PFSK-1 (cell line): Measurements from ENCODE around the gene USP5.

Experiments used
- FOXP2 ChIP-seq: optimal IDR thresholded peaks from 2 replicates; pipeline ENCODE3; 2011; ENCODE audit warnings: borderline replicate concordance, control low read depth, inconsistent platforms; ENCODE audit not compliant: insufficient read depth; ENCODE audit errors: extremely low read length, extremely low read depth
- POLR2AphosphoS5 ChIP-seq: IDR thresholded peaks from 2 replicates; pipeline ENCODE4 v1.6.1; 2012; ENCODE audit warnings: low read depth, mild to moderate bottlenecking, control low read depth, low read length, moderate library complexity
- REST ChIP-seq, 2 experiments: IDR thresholded peaks; 2 replicates each; pipeline versions ENCODE4 v1.6.1 to v1.8.0; 2011 to 2012; ENCODE audit warnings: low read depth in 2 of 2, low read length in 2 of 2, control low read depth in 1 of 2, inconsistent platforms in 1 of 2, mild to moderate bottlenecking in 1 of 2, moderate library complexity in 1 of 2; ENCODE audit not compliant: insufficient read depth in 1 of 2
- SIN3A ChIP-seq: IDR thresholded peaks from 2 replicates; pipeline ENCODE4 v1.6.1; 2012; ENCODE audit warnings: mild to moderate bottlenecking, low read length, moderate library complexity, borderline replicate concordance; ENCODE audit not compliant: insufficient read depth
- TAF1 ChIP-seq: IDR thresholded peaks from 2 replicates; pipeline ENCODE4 v1.6.1; 2012; ENCODE audit warnings: low read length, control low read depth, borderline replicate concordance; ENCODE audit not compliant: insufficient read depth

The USP5 gene

DNA sequence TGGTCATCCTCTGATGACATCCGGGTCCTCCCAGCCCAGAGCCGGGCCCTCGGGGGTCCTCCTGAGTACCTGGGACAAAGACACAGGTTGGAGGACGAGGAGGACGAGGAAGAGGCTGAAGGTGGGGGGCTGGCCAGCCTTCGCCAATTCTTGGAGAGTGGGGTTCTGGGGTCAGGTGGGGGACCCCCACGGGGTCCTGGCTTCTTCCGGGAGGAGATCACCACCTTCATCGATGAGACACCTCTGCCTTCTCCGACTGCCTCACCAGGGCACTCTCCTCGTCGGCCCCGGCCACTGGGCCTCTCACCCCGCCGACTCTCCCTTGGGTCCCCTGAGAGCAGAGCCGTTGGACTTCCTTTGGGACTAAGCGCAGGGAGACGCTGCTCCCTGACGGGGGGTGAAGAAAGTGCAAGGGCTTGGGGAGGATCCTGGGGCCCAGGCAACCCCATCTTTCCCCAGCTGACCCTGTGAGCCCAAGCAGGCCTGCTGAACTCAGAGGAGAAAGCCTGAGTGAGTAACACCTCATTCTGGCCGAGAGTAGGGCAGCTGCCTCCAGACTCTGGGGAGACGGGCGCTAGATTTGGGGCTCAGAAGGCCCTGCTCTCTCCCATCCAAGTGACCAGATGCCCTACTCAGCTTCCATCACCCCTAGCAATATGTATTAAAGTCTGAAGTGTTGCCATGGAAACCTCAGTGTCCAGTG lies 25.1 kb upstream of the USP5 start:
- TF ChIP-seq POLR2AphosphoS5 = no peak
- no peak for TF ChIP-seq TAF1
- no peak for TF ChIP-seq SIN3A
- no peak for TF ChIP-seq FOXP2

GRCh38 chr12:6827437-6827911 lies 24.5 kb upstream of the USP5 start:
- no peak for TF ChIP-seq SIN3A
- TF ChIP-seq REST (IDR thresholded peaks at IDR 0.05; ENCODE audit: insufficient read depth in 1 of 2, low read depth in 2 of 2, low read length in 2 of 2) = peak; percentile 41 to 59; a peak in 1 of 4 replicates
- peak; percentile 92 for TF ChIP-seq TAF1
- peak; percentile 93 for TF ChIP-seq POLR2AphosphoS5
- no peak for TF ChIP-seq FOXP2

- TF ChIP-seq SIN3A (no peak), POLR2AphosphoS5 (peak; percentile 58; the same call in 1 of the 2 replicates)
These were observed 23.8 kb upstream of the USP5 start, which contains the start of gene P3H3 for GRCh38 chr12:6827982-6828780. Gene P3H3 (plus strand): TSS chr12:6828407. CDS start chr12:6828441, 34 bp downstream.

DNA sequence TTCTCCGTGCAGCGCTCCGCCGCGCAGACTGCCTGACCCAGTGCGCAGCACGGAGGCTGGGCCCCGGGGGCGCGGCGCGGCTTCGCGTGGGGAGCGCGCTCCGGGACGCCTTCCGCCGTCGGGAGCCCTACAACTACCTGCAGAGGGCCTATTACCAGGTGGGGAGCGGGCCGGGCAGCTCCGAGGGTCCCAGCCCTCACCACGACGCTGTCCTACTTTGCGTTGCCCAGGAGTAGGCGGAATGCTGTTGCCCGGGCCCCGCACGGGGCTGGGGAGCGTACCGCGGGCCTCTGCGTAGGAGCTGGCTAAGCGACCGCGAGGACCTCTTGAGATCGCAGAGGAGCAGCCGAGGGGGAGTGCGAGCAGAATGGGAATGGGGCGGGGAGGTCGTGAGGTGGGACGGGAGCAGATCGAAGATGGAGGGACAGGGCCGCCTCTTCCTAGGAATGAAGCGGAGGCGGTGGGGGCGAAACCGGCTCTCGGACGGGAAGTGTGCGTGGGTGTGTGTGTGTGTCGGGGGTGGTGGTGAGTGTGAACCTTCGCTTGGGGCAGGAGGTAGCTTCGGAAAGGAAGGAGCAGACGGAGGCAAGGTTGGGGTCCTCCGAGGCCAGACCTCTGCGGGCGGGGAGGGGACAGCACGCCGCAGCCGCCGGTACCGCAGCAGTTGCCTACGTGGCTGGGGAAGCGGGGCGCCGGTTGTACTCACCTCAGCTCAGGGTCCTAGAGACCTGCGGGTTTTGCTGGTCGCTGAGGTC lies 23.0 kb upstream of the USP5 start:
- TF ChIP-seq TAF1 = no peak
- peak; percentile 64; the same call in 1 of the 2 replicates for TF ChIP-seq POLR2AphosphoS5

DNA sequence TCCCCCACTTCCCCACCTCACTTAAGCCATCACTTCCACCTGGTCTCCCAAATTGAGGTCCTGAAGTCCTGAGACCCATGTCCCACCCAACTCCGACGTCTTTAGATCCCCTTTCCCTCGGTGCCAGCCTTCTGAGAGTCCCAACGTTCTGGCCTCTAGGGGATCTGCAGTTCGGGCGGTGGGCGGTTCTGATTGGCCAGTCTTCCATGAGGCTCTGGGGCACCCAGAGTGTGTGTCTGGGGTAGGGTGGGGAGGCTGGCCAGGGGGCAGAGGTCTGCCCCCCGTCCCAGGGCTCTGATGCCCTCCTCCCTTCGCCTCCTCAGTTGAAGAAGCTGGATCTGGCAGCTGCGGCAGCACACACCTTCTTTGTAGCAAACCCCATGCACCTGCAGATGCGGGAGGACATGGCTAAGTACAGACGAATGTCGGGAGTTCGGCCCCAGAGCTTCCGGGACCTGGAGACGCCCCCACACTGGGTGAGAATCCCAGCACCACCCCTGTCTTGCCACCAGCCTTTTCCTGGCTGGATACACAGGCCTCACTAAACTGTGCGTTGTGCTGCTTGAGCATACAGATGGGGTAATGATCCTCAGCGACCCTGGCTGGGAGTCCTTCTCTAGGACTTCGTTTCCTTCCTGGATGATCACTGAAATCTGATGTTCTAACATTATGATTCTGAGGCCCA lies 22.3 kb upstream of the USP5 start:
- TF ChIP-seq POLR2AphosphoS5 = peak; percentile 48; the same call in 1 of the 2 replicates
- TF ChIP-seq TAF1 = no peak
- no peak for TF ChIP-seq REST (IDR thresholded peaks at IDR 0.05; ENCODE audit: insufficient read depth in 1 of 2, low read depth in 2 of 2, low read length in 2 of 2)
- no peak for TF ChIP-seq FOXP2
- no peak for TF ChIP-seq SIN3A

DNA sequence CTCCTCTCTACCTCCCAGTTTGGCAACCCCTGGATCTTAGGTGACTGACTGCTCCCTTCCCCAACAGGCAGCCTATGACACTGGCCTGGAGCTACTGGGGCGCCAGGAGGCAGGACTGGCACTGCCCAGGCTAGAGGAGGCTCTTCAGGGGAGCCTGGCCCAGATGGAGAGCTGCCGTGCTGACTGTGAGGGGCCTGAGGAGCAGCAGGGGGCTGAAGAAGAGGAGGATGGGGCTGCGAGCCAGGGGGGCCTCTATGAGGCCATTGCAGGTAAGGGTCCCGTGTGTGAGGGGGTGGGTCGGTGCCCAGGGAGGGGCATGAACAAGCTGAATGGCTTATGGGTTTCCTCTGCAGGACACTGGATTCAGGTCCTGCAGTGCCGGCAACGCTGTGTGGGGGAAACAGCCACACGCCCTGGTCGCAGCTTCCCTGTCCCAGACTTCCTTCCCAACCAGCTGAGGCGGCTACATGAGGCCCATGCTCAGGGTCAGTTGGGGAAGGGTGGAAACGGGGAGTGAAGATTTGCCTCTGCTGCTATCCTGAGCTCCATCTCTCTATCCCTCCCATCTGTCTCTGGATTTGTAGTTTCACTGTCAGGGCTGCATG lies 21.6 kb upstream of the USP5 start:
- TF ChIP-seq SIN3A = no peak
- TF ChIP-seq FOXP2 = no peak
- TF ChIP-seq REST (IDR thresholded peaks at IDR 0.05; ENCODE audit: insufficient read depth in 1 of 2, low read depth in 2 of 2, low read length in 2 of 2) = no peak
- TF ChIP-seq TAF1 = no peak
- no peak for TF ChIP-seq POLR2AphosphoS5
